ENCODE data around the gene SP7.

The SP7 gene

GRCh38 chr12:53295070-53295890 is 40.9 kb downstream of the SP7 start, which contains the start of gene PFDN5:
Gene PFDN5, plus strand, starts transcription at chr12:53295542. Its CDS starts 26 bp downstream, at chr12:53295568.
- TF ChIP-seq CTCF (conservative IDR thresholded peaks at IDR 0.05) (no peak), ZFX (IDR thresholded peaks at IDR 0.05) (peak; percentile 54; the same call in 1 of the 2 replicates)
- H3K27ac ChIP-seq = peak within 1 kb of the TSS; percentile 91

GRCh38 chr12:53292426-53292825 is 43.7 kb downstream of the SP7 start:
- TF ChIP-seq ZFX (IDR thresholded peaks at IDR 0.05) (no peak), CTCF (conservative IDR thresholded peaks at IDR 0.05) (no peak)
- no peak overlapping the region for H3K27ac ChIP-seq

GRCh38 chr12:53290661-53291060 is 45.5 kb downstream of the SP7 start:
- TF ChIP-seq ZFX (IDR thresholded peaks at IDR 0.05) = no peak
- no peak for TF ChIP-seq CTCF (conservative IDR thresholded peaks at IDR 0.05)
- H3K27ac ChIP-seq = no peak overlapping the region

GRCh38 chr12:53289891-53290290 is 46.3 kb downstream of the SP7 start:
- H3K27ac ChIP-seq = no peak overlapping the region
- TF ChIP-seq ZFX (IDR thresholded peaks at IDR 0.05) = no peak
- TF ChIP-seq CTCF (conservative IDR thresholded peaks at IDR 0.05) = no peak

- TF ChIP-seq CTCF (conservative IDR thresholded peaks at IDR 0.05) (no peak), ZFX (IDR thresholded peaks at IDR 0.05) (no peak)
- no peak overlapping the region for H3K27ac ChIP-seq
Observed at GRCh38 chr12:53288322-53288721, 47.8 kb downstream of the SP7 start.

- no peak overlapping the region for H3K27ac ChIP-seq
- TF ChIP-seq ZFX (IDR thresholded peaks at IDR 0.05) (no peak), CTCF (conservative IDR thresholded peaks at IDR 0.05) (peak; percentile 83)
Observed at GRCh38 chr12:53287741-53288216, 48.4 kb downstream of the SP7 start.

- no peak overlapping the region for H3K27ac ChIP-seq
Observed at GRCh38 chr12:53286448-53286847, 49.7 kb downstream of the SP7 start.

More at GRCh38 chr12:53286448-53286847, 49.7 kb downstream of the SP7 start:
- TF ChIP-seq CTCF (conservative IDR thresholded peaks at IDR 0.05) = no peak
- TF ChIP-seq ZFX (IDR thresholded peaks at IDR 0.05) = no peak
